ENCODE data around the gene ZNF724. TPM values are rescaled to one million over a fixed set of nuclear protein-coding genes. Genes with fewer than 3 reads are reported as not detected.
A peak's percentile ranks its signal among the peaks of the same experiment; 100 is the strongest.

ZNF724 gene
- total and polyA plus RNA-seq, 10 of the 15 experiments (the other 5 are each of a cell fraction or from before 2014, with no cell fraction given): 0.71 to 14.7 (median 4.2) TPM

GRCh38 chr19:23273590-23274412 lies 23.6 kb upstream of the ZNF724 start (continued):
- TF ChIP-seq REST (IDR thresholded peaks at IDR 0.05; ENCODE audit: low read depth, low read length) (no peak), IKZF2 (IDR thresholded peaks at IDR 0.05) (peak in 1 of 2 experiments; percentile 12; a peak in 1 of 4 replicates), EED (IDR thresholded peaks at IDR 0.05; ENCODE audit: low read depth) (peak; percentile 66; the same call in 1 of the 2 replicates), SUPT20H (IDR thresholded peaks at IDR 0.05; ENCODE audit: borderline replicate concordance, control insufficient read depth, low read depth, low read length) (no peak), CHD4 (IDR thresholded peaks at IDR 0.05) (no peak), BACH1 (IDR thresholded peaks at IDR 0.05; ENCODE audit: borderline replicate concordance) (no peak), HDGF (IDR thresholded peaks at IDR 0.05) (no peak), MLLT1 (IDR thresholded peaks at IDR 0.05) (peak; percentile 11; the same call in 1 of the 2 replicates), LARP7 (IDR thresholded peaks at IDR 0.05) (0 out of 2 replicates have a peak, but pooled peaks have one; percentile 51), BRCA1 (IDR thresholded peaks at IDR 0.05; ENCODE audit: low read depth, low read length) (no peak), ZNF24 (IDR thresholded peaks at IDR 0.05) (no peak), ZNF384 (IDR thresholded peaks at IDR 0.05; ENCODE audit: borderline replicate concordance, low read depth, low read length) (no peak; the same call in 1 of the 2 replicates), SRF (IDR thresholded peaks at IDR 0.05; ENCODE audit: low read depth in 2 of 2, low read length in 2 of 2) (0 out of 4 replicates have a peak, but pooled peaks of 1 of the 2 experiments have one; percentile 30), FOXK2 (IDR thresholded peaks at IDR 0.05) (no peak), PBX3 (IDR thresholded peaks at IDR 0.05; ENCODE audit: insufficient replicate concordance, low read depth, low read length) (no peak), RAD21 (IDR thresholded peaks at IDR 0.05; ENCODE audit: insufficient read depth, low read depth, low read length) (no peak), CBX5 (IDR thresholded peaks at IDR 0.05; ENCODE audit: low read depth) (0 out of 2 replicates have a peak, but pooled peaks have one; percentile 19), MAX (IDR thresholded peaks at IDR 0.05; ENCODE audit: low read depth, low read length) (peak; percentile 20; the same call in 1 of the 2 replicates), JUNB (IDR thresholded peaks at IDR 0.05) (no peak), CBFB (IDR thresholded peaks at IDR 0.05; ENCODE audit: low read depth) (peak; percentile 65; the same call in 1 of the 2 replicates), TAF1 (IDR thresholded peaks at IDR 0.05; ENCODE audit: borderline replicate concordance, low read depth, low read length) (peak; percentile 72; the same call in 1 of the 2 replicates), MEF2B (IDR thresholded peaks at IDR 0.05; ENCODE audit: partially characterized antibody, poor library complexity, severe bottlenecking) (no peak), ZSCAN29 (IDR thresholded peaks at IDR 0.05) (no peak)
